Measurements from ENCODE around the gene PRKAA2. TPM values are rescaled to one million over a fixed set of nuclear protein-coding genes. Genes with fewer than 3 reads are reported as not detected.

Gene PRKAA2
- total and polyA plus RNA-seq, 2 experiments from 2014 or later: 6.4 to 15.0 TPM

DNA sequence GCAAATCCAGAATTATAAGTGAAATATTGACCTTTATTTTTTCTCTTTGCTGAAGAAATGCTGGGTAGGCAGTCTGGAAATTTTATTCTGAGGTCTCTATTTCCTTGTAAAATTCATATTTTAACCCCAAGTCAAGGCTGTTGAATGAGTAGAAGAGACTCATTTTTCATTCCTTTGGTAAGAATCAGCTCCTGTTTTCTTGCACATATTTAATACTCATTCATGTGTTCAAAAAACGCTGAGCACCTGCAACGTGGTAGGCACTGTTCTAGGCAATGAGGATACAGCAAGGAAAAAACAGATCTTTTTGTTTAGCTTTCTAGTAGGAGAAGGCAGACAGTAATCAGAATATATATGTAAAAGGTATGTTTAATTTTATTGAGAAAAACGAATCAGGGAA is 1.5 kb downstream of the PRKAA2 start:
- peak overlapping the region; percentile 80 for H3K4me3 ChIP-seq
- TF ChIP-seq, protein P1, sequence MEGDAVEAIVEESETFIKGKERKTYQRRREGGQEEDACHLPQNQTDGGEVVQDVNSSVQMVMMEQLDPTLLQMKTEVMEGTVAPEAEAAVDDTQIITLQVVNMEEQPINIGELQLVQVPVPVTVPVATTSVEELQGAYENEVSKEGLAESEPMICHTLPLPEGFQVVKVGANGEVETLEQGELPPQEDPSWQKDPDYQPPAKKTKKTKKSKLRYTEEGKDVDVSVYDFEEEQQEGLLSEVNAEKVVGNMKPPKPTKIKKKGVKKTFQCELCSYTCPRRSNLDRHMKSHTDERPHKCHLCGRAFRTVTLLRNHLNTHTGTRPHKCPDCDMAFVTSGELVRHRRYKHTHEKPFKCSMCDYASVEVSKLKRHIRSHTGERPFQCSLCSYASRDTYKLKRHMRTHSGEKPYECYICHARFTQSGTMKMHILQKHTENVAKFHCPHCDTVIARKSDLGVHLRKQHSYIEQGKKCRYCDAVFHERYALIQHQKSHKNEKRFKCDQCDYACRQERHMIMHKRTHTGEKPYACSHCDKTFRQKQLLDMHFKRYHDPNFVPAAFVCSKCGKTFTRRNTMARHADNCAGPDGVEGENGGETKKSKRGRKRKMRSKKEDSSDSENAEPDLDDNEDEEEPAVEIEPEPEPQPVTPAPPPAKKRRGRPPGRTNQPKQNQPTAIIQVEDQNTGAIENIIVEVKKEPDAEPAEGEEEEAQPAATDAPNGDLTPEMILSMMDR (IDR thresholded peaks at IDR 0.05; ENCODE audit: low read depth, low read length): no peak
- H3K4me1 ChIP-seq (ENCODE audit: low read depth): peaks cover 11% of the 10 kb centered on the region
- DNase-seq (ENCODE audit: low read depth in 1 of 2, low spot score in 1 of 2): no peak
- H3K36me3 ChIP-seq: no peaks in the 10 kb centered on the region
- peaks cover 9% of the 10 kb centered on the region for H3K27me3 ChIP-seq
- no peaks in the 10 kb centered on the region for H3K9me3 ChIP-seq (ENCODE audit: low read depth)
- H3K27ac ChIP-seq: no peak overlapping the region

DNA sequence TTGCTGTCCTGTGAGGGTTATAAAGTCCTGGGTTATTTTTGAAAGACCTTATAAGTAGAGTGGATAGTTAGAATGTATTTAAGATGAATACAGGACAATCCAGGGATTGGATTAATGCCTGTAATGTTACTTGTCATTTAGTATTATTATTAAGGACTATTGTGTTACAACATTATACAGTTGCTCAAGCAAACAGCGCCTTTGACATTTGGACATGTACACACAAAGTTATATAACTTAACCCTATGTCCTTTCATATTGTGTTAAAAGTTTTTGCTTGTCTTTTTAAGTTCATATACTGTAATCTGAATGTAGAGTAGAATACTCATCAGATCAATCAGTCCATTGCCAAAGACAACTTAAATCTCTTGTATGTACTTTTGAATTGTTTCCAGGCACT is 2.0 kb downstream of the PRKAA2 start:
- no peak for DNase-seq (ENCODE audit: low read depth in 1 of 2, low spot score in 1 of 2)
- Histone ChIP-seq H3K27me3 (peaks cover 9% of the 10 kb centered on the region), H3K36me3 (no peaks in the 10 kb centered on the region), H3K4me1 (ENCODE audit: low read depth) (peaks cover 11% of the 10 kb centered on the region), H3K27ac (no peak overlapping the region), H3K9me3 (ENCODE audit: low read depth) (no peaks in the 10 kb centered on the region), H3K4me3 (no peak overlapping the region)
- TF ChIP-seq, protein P1 (IDR thresholded peaks at IDR 0.05; ENCODE audit: low read depth, low read length): no peak

DNA sequence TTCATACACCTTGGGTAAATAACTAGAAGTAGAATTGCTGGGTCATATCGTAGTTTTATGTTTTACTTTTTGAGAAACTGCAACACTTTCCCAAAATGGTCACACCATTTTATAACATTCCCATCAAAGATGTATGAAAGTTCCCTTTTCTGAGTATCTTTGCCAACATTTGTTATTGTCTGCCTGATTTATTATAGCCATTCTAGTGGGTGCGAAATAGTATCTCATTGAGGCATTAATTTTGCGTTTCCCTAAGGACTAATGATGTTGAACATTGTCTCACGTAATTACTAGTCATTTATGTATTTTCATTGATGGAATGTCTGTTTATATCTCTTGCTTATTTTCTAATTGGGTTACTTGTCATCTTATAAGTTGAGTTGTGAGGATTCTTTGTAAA is 3.4 kb downstream of the PRKAA2 start:
- TF ChIP-seq, protein P1 (IDR thresholded peaks at IDR 0.05; ENCODE audit: low read depth, low read length): no peak
- no peak for DNase-seq (ENCODE audit: low read depth in 1 of 2, low spot score in 1 of 2)
- H3K36me3 ChIP-seq: no peaks in the 10 kb centered on the region
- H3K9me3 ChIP-seq (ENCODE audit: low read depth): no peaks in the 10 kb centered on the region
- peaks cover 11% of the 10 kb centered on the region for H3K4me1 ChIP-seq (ENCODE audit: low read depth)
- no peak overlapping the region for H3K27ac ChIP-seq
- peaks cover 4% of the 10 kb centered on the region for H3K27me3 ChIP-seq
- no peak overlapping the region for H3K4me3 ChIP-seq

DNA sequence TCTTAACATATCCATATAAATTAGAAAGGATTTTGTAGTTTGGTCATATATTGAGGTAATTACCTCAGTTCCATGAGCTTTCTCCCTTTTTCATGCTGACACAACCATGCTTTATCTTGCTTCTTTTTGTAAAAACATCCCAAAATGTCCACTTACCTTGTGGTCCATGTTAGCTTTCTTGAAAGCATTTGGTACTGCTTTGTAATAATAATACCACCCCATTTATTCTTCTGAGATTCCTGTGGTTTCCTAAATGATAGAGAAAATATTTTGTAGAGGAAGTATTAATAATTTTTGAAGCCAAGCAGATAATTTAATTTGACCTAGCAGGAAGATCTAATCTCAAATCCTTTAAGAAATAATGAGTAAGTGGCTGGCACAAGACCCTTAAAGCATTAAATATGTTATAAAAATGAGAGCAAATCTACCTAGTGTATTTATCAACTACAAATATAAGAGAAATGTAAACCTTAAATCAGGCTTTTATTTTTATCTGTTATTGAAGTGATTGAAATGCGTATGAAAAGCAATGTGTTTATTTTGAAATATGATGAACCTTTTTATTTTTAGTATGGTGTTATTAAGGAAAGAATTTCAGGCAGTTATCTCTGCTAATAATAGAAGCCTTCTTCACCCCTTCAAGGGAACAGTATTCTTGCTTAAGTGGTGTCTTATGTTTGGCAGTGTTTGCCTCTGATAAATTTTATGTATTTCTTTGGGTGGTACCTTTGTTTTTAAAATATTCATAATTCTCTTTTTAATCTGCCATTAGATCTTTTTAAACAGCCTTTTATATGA is 9.2 kb downstream of the PRKAA2 start:
- peak overlapping the region; percentile 10 for H3K27ac ChIP-seq
- TF ChIP-seq, protein P1 (IDR thresholded peaks at IDR 0.05; ENCODE audit: low read depth, low read length): no peak
- no peaks in the 10 kb centered on the region for H3K27me3 ChIP-seq
- no peaks in the 10 kb centered on the region for H3K36me3 ChIP-seq
- DNase-seq (ENCODE audit: low read depth in 1 of 2, low spot score in 1 of 2): no peak
- H3K9me3 ChIP-seq (ENCODE audit: low read depth): no peaks in the 10 kb centered on the region
- H3K4me1 ChIP-seq (ENCODE audit: low read depth): peaks cover 10% of the 10 kb centered on the region
- H3K4me3 ChIP-seq: no peak overlapping the region

DNA sequence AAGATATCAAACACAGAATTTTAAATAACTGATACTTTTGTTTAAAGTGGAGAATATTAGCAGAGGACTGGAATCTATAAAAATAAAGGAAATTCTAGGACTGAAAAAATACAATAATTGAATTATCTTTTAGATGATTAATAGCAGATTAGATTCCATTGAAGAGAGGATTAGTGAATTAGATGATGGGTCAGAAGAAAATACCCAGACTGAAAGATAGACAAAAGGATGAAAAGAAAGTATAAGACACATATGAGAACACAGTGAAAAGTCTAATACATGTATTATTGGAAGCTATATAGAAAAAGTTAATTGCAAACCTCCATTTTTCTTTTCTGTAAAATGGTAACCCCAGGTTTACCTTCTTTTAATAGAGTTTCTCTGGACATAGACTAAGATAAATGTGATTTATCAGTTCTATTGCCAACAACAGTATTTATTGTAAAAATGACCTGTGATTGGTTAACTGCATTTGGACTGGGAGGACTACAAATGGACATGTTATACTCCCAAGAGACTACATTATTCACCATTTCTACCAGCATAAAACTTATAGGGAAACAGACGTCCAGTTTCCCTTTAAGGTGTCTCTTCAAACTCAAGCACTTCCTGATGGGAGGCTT is 11.0 kb downstream of the PRKAA2 start:
- no peak overlapping the region for H3K4me3 ChIP-seq
- TF ChIP-seq, protein P1 (IDR thresholded peaks at IDR 0.05; ENCODE audit: low read depth, low read length): no peak

More for the DNA sequence above, 11.0 kb downstream of the PRKAA2 start:
- Histone ChIP-seq H3K9me3 (ENCODE audit: low read depth) (no peaks in the 10 kb centered on the region), H3K36me3 (no peaks in the 10 kb centered on the region), H3K4me1 (ENCODE audit: low read depth) (peaks cover 10% of the 10 kb centered on the region), H3K27me3 (no peaks in the 10 kb centered on the region), H3K27ac (no peak overlapping the region)
- DNase-seq (ENCODE audit: low read depth in 1 of 2, low spot score in 1 of 2): no peak

Measured in cardiac muscle cell (in vitro differentiated cells and primary cell).